RWPE2 (cell line): ENCODE results near the gene MRPL36.
"Not testable (repeated sequence)": the region's sequence is repeated elsewhere in the genome, so short reads cannot be mapped to it uniquely, and the experiment has no call there.

Experiments used
- ATAC-seq: fragments of 200-7000 bp; cut with Tn5 transposase; 3 replicates; pipeline ENCODE4 v1.9.1; 2021; ENCODE audit warnings: low read depth
- DNase-seq: peaks from one replicate; pipeline ENCODE4 v3.0.0-alpha.2; 2020; ENCODE audit warnings: low spot score
- H3K27ac ChIP-seq: fragments of 450-650 bp; 2 replicates; pipeline ENCODE4 v1.5.1; 2017; ENCODE audit warnings: mild to moderate bottlenecking; ENCODE audit not compliant: poor library complexity, severe bottlenecking
- H3K27me3 ChIP-seq: fragments of 250-450 bp; sonication (Bioruptor Pico); 2 replicates; pipeline ENCODE4 v1.5.1; 2021; ENCODE audit warnings: mild to moderate bottlenecking, moderate library complexity; ENCODE audit not compliant: insufficient read depth, poor library complexity, severe bottlenecking
- H3K36me3 ChIP-seq: fragments of 250-450 bp; sonication (Bioruptor Pico); 2 replicates; pipeline ENCODE4 v1.5.1; 2020; ENCODE audit warnings: low read depth, mild to moderate bottlenecking, moderate library complexity
- H3K4me1 ChIP-seq: fragments of 250-450 bp; sonication (Bioruptor Pico); 2 replicates; pipeline ENCODE4 v1.5.1; 2021; ENCODE audit warnings: mild to moderate bottlenecking, moderate library complexity; ENCODE audit not compliant: insufficient read depth, poor library complexity, severe bottlenecking
- H3K4me3 ChIP-seq: fragments of 250-450 bp; sonication (Bioruptor Pico); 2 replicates; pipeline ENCODE4 v1.5.1; 2021; ENCODE audit warnings: mild to moderate bottlenecking, moderate library complexity; ENCODE audit not compliant: severe bottlenecking
- H3K9me3 ChIP-seq: fragments of 250-450 bp; sonication (Bioruptor Pico); 2 replicates; pipeline ENCODE4 v1.5.1; 2021; ENCODE audit warnings: mild to moderate bottlenecking, moderate library complexity; ENCODE audit not compliant: severe bottlenecking
- TF ChIP-seq, protein P1 (sequence below): fragments of 450-650 bp; IDR thresholded peaks from one replicate; pipeline ENCODE4 v1.5.1; 2017; ENCODE audit warnings: mild to moderate bottlenecking, moderate library complexity; ENCODE audit not compliant: poor library complexity, severe bottlenecking

Gene MRPL36

DNA sequence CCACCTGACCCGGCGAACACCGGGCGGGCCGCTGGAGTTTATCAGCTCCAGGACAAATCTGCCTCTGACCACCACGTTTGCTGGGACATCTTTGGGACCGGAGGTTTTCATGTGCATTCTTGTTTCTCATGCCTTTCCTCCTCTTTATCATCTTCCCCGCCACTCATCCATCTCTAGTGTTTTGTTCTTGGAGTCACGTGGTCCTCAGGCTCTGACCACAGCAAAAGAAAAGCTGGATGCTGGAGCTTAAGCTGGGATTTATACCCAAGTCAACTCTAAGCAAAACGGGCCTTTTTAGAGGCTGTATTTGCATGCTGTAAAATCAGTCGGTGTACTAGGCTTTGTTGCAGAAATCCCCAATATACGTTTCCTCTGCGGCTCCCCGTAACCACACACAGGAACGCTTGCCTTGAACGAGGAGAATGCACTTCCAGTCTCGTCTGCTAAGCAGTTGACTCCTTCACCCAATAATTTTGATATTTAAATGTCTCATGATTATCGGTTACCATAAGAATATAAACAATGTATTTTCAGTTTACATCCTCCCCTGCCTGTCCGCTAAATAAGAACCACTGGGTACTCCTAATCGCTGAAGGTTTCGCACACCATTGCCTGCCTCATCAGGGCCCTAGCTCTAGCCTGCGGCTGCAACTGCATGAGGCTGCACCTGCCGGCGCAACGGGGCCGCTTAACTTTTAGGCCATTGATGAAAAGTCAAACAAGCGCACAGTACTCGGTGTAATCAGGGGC lies 1.0 kb upstream of the MRPL36 start:
- ATAC-seq (peak; percentile 36), DNase-seq (no peak)
- TF ChIP-seq, protein P1, sequence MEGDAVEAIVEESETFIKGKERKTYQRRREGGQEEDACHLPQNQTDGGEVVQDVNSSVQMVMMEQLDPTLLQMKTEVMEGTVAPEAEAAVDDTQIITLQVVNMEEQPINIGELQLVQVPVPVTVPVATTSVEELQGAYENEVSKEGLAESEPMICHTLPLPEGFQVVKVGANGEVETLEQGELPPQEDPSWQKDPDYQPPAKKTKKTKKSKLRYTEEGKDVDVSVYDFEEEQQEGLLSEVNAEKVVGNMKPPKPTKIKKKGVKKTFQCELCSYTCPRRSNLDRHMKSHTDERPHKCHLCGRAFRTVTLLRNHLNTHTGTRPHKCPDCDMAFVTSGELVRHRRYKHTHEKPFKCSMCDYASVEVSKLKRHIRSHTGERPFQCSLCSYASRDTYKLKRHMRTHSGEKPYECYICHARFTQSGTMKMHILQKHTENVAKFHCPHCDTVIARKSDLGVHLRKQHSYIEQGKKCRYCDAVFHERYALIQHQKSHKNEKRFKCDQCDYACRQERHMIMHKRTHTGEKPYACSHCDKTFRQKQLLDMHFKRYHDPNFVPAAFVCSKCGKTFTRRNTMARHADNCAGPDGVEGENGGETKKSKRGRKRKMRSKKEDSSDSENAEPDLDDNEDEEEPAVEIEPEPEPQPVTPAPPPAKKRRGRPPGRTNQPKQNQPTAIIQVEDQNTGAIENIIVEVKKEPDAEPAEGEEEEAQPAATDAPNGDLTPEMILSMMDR: no peak
- Histone ChIP-seq H3K27ac (peak overlapping the region; percentile 54), H3K27me3 (no peaks in the 10 kb centered on the region), H3K36me3 (peaks cover 56% of the 10 kb centered on the region), H3K4me3 (peak overlapping the region; percentile 90), H3K4me1 (peaks cover 11% of the 10 kb centered on the region), H3K9me3 (no peaks in the 10 kb centered on the region)

- H3K27ac ChIP-seq: peak overlapping the region; percentile 54
- no peaks in the 10 kb centered on the region for H3K9me3 ChIP-seq
- TF ChIP-seq, protein P1: no peak
- H3K27me3 ChIP-seq: no peaks in the 10 kb centered on the region
- ATAC-seq (peak; percentile 39), DNase-seq (no peak)
- H3K36me3 ChIP-seq: peaks cover 41% of the 10 kb centered on the region
- H3K4me1 ChIP-seq: peaks cover 11% of the 10 kb centered on the region
- H3K4me3 ChIP-seq: peak overlapping the region; percentile 90
These were observed 481 bp downstream of the MRPL36 start for GRCh38 chr5:1799110-1799601.

DNA sequence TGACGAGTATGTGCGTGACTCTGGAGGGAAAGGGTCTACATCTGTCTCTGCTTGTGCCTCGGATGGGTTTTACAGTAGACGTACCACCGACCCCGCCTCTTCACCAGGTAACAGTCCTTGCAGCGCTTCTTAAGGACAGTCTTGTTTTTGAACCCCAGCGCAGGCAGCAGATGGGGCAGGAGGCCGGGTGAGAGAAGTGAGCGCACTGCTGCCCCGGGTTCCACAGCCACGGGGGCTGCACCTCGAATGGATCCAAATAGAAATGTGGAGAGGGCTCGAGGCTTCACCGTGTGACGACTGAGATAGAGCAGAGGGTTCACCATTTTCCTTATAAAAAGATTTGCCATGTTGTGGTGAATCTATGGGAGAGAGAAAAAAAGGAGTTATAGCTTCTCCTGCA lies 1.0 kb downstream of the MRPL36 start:
- Histone ChIP-seq H3K4me1 (peaks cover 11% of the 10 kb centered on the region), H3K36me3 (peaks cover 35% of the 10 kb centered on the region), H3K4me3 (peak overlapping the region; percentile 90), H3K27ac (peak overlapping the region; percentile 54)
- H3K9me3 ChIP-seq, H3K27me3 ChIP-seq, ATAC-seq: not testable (repeated sequence)
- DNase-seq: peak; percentile 58

DNA sequence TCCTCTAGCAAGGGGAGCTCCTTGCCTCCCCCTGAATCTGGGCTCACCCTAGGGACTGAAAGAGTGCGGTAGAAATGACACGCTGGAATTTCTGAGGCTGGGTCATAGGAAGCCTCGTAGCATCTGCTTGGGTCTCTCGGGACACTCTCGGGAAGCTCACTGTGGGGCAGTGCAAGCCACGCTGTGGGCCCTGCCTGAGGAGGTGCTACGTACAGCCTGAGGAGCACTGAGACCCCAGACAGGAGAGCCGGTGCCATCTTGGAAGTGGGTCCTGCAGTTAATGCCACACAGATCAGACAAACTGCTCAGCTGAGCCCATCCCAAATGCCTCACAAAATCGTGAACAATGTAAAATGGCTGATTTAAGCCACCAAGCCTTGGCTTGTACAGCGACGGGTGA lies 1.8 kb downstream of the MRPL36 start:
- TF ChIP-seq, protein P1: no peak
- Histone ChIP-seq H3K9me3 (no peaks in the 10 kb centered on the region), H3K4me1 (peaks cover 13% of the 10 kb centered on the region), H3K36me3 (peaks cover 28% of the 10 kb centered on the region), H3K27ac (no peak overlapping the region), H3K4me3 (no peak overlapping the region), H3K27me3 (no peaks in the 10 kb centered on the region)
- no peak for ATAC-seq
- DNase-seq: no peak

- H3K4me1 ChIP-seq: peaks cover 13% of the 10 kb centered on the region
- H3K4me3 ChIP-seq: no peak overlapping the region
These were observed 2.4 kb downstream of the MRPL36 start for GRCh38 chr5:1797103-1797800.

More at GRCh38 chr5:1797103-1797800, 2.4 kb downstream of the MRPL36 start:
- no peak for DNase-seq
- Histone ChIP-seq H3K27me3 (no peaks in the 10 kb centered on the region), H3K9me3 (no peaks in the 10 kb centered on the region), H3K36me3 (peaks cover 22% of the 10 kb centered on the region), H3K27ac (no peak overlapping the region)
- ATAC-seq: no peak
- TF ChIP-seq, protein P1: no peak
